ENCODE data around the gene ZNF557.

ZNF557 gene

DNA sequence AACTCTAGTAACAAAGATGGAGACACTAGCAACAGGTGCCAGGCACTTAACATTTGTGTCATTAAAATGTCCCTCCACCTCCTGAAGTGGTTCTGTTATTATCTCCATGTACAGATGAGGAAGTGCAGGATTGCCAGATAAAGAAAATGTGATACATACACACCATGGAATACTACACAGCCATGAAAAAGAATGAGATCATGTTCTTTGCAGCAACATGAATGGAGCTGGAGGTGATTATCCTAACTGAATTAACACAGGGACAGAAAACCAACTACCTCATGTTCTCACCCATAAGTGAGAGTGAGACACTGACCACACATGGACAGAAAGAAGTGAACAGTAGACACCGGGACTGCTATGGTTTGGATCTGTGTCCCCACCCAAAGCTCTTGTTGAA, 60.5 kb downstream of the ZNF557 start:
- no peak for DNase-seq

GRCh38 chr19:7132054-7132453, 62.6 kb downstream of the ZNF557 start:
- no peak for DNase-seq

- no peak for DNase-seq
Measured at GRCh38 chr19:7137120-7137519, 67.6 kb downstream of the ZNF557 start.
